HG02571 (cell line): ENCODE measurements around the gene ZBTB46.

Experiments used
- ATAC-seq: cut with Tn5 transposase; IDR thresholded peaks from one replicate; pipeline ENCODE4 v1.9.1; 2021; ENCODE audit warnings: mild to moderate bottlenecking, moderate library complexity; ENCODE audit not compliant: unreplicated experiment

The ZBTB46 gene

GRCh38 chr20:63707558-63708300 lies 123.3 kb downstream of the ZBTB46 start, which contains the start of the genes ARFRP1 and ZGPAT:
ARFRP1 (minus strand) TSS chr20:63707976; CDS start chr20:63707091, 885 bp downstream.
ZGPAT (plus strand) TSS chr20:63708039; CDS start chr20:63708581, 542 bp downstream.
- ATAC-seq = peak; percentile 74

GRCh38 chr20:63706852-63707557 lies 124.1 kb downstream of the ZBTB46 start:
- peak; percentile 28 for ATAC-seq

- ATAC-seq = no peak
Measured at GRCh38 chr20:63706027-63706695, 124.9 kb downstream of the ZBTB46 start.

- no peak for ATAC-seq
Measured at GRCh38 chr20:63705232-63706026, 125.6 kb downstream of the ZBTB46 start.

- no peak for ATAC-seq
Measured at GRCh38 chr20:63704749-63705117, 126.3 kb downstream of the ZBTB46 start.

GRCh38 chr20:63703976-63704748 lies 126.9 kb downstream of the ZBTB46 start:
- ATAC-seq = no peak

GRCh38 chr20:63703471-63703975 lies 127.5 kb downstream of the ZBTB46 start:
- no peak for ATAC-seq

GRCh38 chr20:63702751-63703470 lies 128.2 kb downstream of the ZBTB46 start:
- ATAC-seq = no peak

- no peak for ATAC-seq
Measured at GRCh38 chr20:63702036-63702665, 128.9 kb downstream of the ZBTB46 start.

- ATAC-seq = no peak
Measured at GRCh38 chr20:63701329-63702035, 129.6 kb downstream of the ZBTB46 start.

GRCh38 chr20:63701051-63701328 lies 130.1 kb downstream of the ZBTB46 start:
- ATAC-seq = no peak

GRCh38 chr20:63700199-63701050 lies 130.6 kb downstream of the ZBTB46 start:
- no peak for ATAC-seq

GRCh38 chr20:63699466-63700198 lies 131.4 kb downstream of the ZBTB46 start:
- ATAC-seq = no peak

GRCh38 chr20:63698739-63699465 lies 132.2 kb downstream of the ZBTB46 start:
- no peak for ATAC-seq

- no peak for ATAC-seq
Measured at GRCh38 chr20:63697868-63698545, 133.1 kb downstream of the ZBTB46 start.
